Stimulated activated CD8-positive, alpha-beta memory T cell treated with anti-CD3 and anti-CD28 coated beads, Interleukin-4, amount 100 ng/mL, for 4 hours (primary cell): ENCODE results near the gene TRIP4.
"Not testable (repeated sequence)": the region's sequence is repeated elsewhere in the genome, so short reads cannot be mapped to it uniquely, and the experiment has no call there.

Experiments
- DNase-seq, 2 donors: peaks; one replicate each; pipeline ENCODE4 v3.0.0-alpha.2; 2020; ENCODE audit warnings: low read depth in 2 of 2, low spot score in 1 of 2

TRIP4 gene

GRCh38 chr15:64485796-64486195 is 98.2 kb downstream of the TRIP4 start:
- DNase-seq = no peak

GRCh38 chr15:64490598-64491259 is 103.1 kb downstream of the TRIP4 start:
- DNase-seq = no peak

DNA sequence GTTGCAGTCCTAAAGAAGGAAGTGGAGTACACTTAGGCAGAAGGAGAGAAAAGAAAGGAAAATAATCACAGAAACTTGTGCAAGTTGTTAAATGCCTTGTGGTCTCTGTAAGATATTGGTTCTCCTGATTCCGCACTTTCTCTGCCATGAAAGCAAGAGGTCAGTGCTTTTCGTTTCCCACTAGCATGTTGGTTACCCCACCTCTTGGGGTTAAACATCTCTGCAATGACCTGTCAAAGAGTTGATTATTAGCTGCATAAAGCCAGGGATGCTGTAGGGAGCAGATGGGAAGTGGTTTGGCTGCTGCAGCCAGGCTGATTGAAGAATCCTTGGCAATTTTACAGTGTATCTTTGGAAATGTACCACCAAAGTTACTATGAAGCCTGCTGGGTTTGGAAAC is 106.0 kb downstream of the TRIP4 start:
- no peak for DNase-seq

DNA sequence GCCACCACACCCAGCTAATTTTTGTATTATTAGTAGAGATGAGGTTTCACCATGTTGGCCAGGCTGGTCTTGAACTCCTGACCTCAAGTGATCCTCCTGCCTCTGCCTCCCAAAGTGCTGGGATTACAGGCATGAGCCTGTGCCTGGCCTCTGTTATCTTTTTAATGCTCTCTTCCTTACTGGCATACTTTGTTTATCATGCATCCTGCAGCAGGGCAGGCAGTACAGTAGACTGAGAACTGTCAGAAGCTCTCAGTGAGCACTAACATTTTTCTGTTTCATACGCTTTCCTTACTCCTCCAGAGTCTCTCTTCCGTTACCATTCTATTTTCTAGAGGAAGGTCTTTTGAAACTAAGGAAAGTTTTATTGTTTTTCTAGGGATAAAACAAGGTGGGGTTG is 108.3 kb downstream of the TRIP4 start:
- not testable (repeated sequence) for DNase-seq

- DNase-seq = no peak
These were observed 113.2 kb downstream of the TRIP4 start for GRCh38 chr15:64500695-64501395.

GRCh38 chr15:64501396-64501715 is 113.7 kb downstream of the TRIP4 start:
- no peak for DNase-seq

- no peak for DNase-seq
These were observed 114.5 kb downstream of the TRIP4 start for GRCh38 chr15:64502151-64502550.

GRCh38 chr15:64502551-64502950 is 114.9 kb downstream of the TRIP4 start:
- no peak for DNase-seq

DNA sequence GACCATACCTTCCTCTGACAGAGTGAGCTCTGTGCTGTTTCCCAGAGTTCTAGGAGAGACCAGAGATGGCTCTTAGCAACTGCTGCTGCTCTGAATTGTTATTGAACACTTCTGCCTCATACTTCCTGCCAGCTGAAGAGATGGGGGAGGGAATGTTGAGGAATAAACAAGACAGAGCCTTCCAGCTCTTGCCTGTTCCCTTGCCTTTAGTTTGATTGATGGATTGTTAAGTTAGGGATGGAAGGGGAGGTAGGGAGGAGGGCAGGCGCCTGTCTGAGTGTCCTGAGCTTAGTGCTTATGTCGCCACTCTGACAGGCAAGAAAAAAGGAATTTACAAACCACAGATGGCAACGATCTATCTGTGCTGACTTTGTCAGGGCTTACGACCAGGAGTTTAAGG is 115.6 kb downstream of the TRIP4 start:
- no peak for DNase-seq

DNA sequence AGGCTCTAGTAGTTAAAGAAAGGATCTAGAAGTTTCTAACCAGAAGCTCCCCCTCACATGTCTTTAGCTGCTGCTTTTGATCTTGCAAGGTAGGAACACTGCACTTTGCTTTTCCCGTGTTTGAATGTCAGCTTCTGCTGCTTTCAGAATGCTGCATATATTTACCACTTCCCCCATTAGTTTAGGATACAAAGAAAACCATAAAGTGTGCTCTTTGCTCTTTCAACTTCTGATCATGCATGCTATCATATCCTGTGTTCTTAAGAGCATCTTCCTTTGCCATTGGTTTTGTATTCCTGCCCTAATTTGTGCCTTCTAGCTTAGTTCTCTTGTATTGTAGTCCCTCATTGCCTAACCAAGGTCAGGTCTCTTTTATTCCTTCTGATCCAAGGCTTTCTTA is 116.0 kb downstream of the TRIP4 start:
- DNase-seq = no peak
